Astrocyte (in vitro differentiated cells and primary cell): ENCODE results near the gene PRDX5. TPM values are rescaled to one million over a fixed set of nuclear protein-coding genes. Genes with fewer than 3 reads are reported as not detected.
"Not testable (repeated sequence)": the region's sequence is repeated elsewhere in the genome, so short reads cannot be mapped to it uniquely, and the experiment has no call there.

Experiments used
- DNase-seq: peaks from one replicate; pipeline ENCODE4 v3.0.0-alpha.2; 2010; ENCODE audit warnings: low read depth
- FAIRE-seq: peaks from 2 replicates; lab custom pipeline; 2011; peaks lifted over from hg19 to GRCh38; lab: Jason Lieb, UNC
- H2AFZ ChIP-seq: 2 replicates; pipeline ENCODE4 v1.6.0; 2012; ENCODE audit warnings: low read depth, low read length, inconsistent platforms
- H3K27ac ChIP-seq: 2 replicates; pipeline ENCODE4 v1.5.1; 2011; ENCODE audit warnings: low read depth, low read length, inconsistent platforms
- H3K27me3 ChIP-seq: 2 replicates; pipeline ENCODE4 v1.6.0; 2011; ENCODE audit warnings: low read length, inconsistent platforms; ENCODE audit not compliant: insufficient read depth
- H3K36me3 ChIP-seq: 2 replicates; pipeline ENCODE4 v1.5.1; 2011; ENCODE audit warnings: low read length, inconsistent platforms; ENCODE audit not compliant: insufficient read depth
- H3K4me1 ChIP-seq: 2 replicates; pipeline ENCODE4 v1.5.1; 2011; ENCODE audit warnings: low read length, inconsistent platforms; ENCODE audit not compliant: insufficient read depth
- H3K4me2 ChIP-seq: 2 replicates; pipeline ENCODE4 v1.6.0; 2012; ENCODE audit warnings: low read length, inconsistent platforms
- H3K4me3 ChIP-seq: 2 replicates; pipeline ENCODE4 v1.5.1; 2011; ENCODE audit warnings: low read depth, mild to moderate bottlenecking, low read length, inconsistent platforms; ENCODE audit not compliant: insufficient read depth
- H3K79me2 ChIP-seq: 2 replicates; pipeline ENCODE4 v1.6.0; 2012; ENCODE audit warnings: mild to moderate bottlenecking, low read length, inconsistent platforms; ENCODE audit not compliant: insufficient read depth
- H3K9ac ChIP-seq: 2 replicates; pipeline ENCODE4 v1.6.0; 2012; ENCODE audit warnings: mild to moderate bottlenecking, low read length, inconsistent platforms
- H3K9me3 ChIP-seq: 2 replicates; pipeline ENCODE4 v1.5.1; 2012; ENCODE audit warnings: low read depth, mild to moderate bottlenecking, low read length, inconsistent platforms; ENCODE audit not compliant: insufficient read depth
- H4K20me1 ChIP-seq: 2 replicates; pipeline ENCODE4 v1.6.0; 2012; ENCODE audit warnings: low read length, inconsistent platforms; ENCODE audit not compliant: insufficient read depth
- H3K27ac Mint-ChIP-seq: one replicate; pipeline ENCODE4 v1.8.0; 2021; ENCODE audit warnings: mild to moderate bottlenecking, mixed read lengths; ENCODE audit not compliant: unreplicated experiment
- H3K27me3 Mint-ChIP-seq: one replicate; pipeline ENCODE4 v1.8.0; 2021; ENCODE audit warnings: low read depth, mixed read lengths; ENCODE audit not compliant: unreplicated experiment
- H3K36me3 Mint-ChIP-seq: one replicate; pipeline ENCODE4 v1.8.0; 2021; ENCODE audit warnings: low read depth, mixed read lengths; ENCODE audit not compliant: unreplicated experiment
- H3K4me1 Mint-ChIP-seq: one replicate; pipeline ENCODE4 v1.8.0; 2021; ENCODE audit warnings: low read depth, mixed read lengths; ENCODE audit not compliant: unreplicated experiment
- H3K4me3 Mint-ChIP-seq: one replicate; pipeline ENCODE4 v1.8.0; 2021; ENCODE audit warnings: mild to moderate bottlenecking, moderate library complexity, mixed read lengths; ENCODE audit not compliant: unreplicated experiment
- H3K9me3 Mint-ChIP-seq: one replicate; pipeline ENCODE4 v1.8.0; 2021; ENCODE audit warnings: mild to moderate bottlenecking, mixed read lengths; ENCODE audit not compliant: unreplicated experiment
- CTCF ChIP-seq: IDR thresholded peaks from 2 replicates; pipeline ENCODE4 v1.5.1; 2011; ENCODE audit warnings: low read depth, mild to moderate bottlenecking, inconsistent platforms, low read length, moderate library complexity; ENCODE audit not compliant: insufficient read depth
- EZH2 ChIP-seq: IDR thresholded peaks from 2 replicates; pipeline ENCODE4 v1.6.1; 2012; ENCODE audit warnings: mild to moderate bottlenecking, low read length, inconsistent platforms; ENCODE audit not compliant: insufficient read depth
- total RNA-seq: library from RNA; stranded (reverse); gene quantifications from 2 replicates; pipeline ENCODE4 v1.2.1, GENCODE V29; 2021

The PRDX5 gene
- total RNA-seq, 1 donor from 2014 or later = 243 TPM

- no peak for FAIRE-seq
- Histone ChIP-seq H3K27me3 (no peaks in the 10 kb centered on the region), H3K4me1 (peaks cover 12% of the 10 kb centered on the region), H4K20me1 (peaks cover 6% of the 10 kb centered on the region), H2AFZ (no peak overlapping the region), H3K4me3 (no peak overlapping the region), H3K27ac (no peak overlapping the region), H3K4me2 (peak overlapping the region; percentile 95), H3K36me3 (no peaks in the 10 kb centered on the region), H3K9ac (no peak overlapping the region), H3K79me2 (peaks cover 24% of the 10 kb centered on the region), H3K9me3 (no peaks in the 10 kb centered on the region)
- H3K4me3 Mint-ChIP-seq = peak overlapping the region; percentile 94
- TF ChIP-seq EZH2 (no peak), CTCF (no peak)
- no peak for DNase-seq
- no peaks in the 10 kb centered on the region for H3K9me3 Mint-ChIP-seq
- H3K27me3 Mint-ChIP-seq = no peaks in the 10 kb centered on the region
- no peaks in the 10 kb centered on the region for H3K36me3 Mint-ChIP-seq
- H3K4me1 Mint-ChIP-seq = peaks cover 2% of the 10 kb centered on the region
- no peak overlapping the region for H3K27ac Mint-ChIP-seq
These were observed 10.9 kb upstream of the PRDX5 start for GRCh38 chr11:64306876-64307622.

DNA sequence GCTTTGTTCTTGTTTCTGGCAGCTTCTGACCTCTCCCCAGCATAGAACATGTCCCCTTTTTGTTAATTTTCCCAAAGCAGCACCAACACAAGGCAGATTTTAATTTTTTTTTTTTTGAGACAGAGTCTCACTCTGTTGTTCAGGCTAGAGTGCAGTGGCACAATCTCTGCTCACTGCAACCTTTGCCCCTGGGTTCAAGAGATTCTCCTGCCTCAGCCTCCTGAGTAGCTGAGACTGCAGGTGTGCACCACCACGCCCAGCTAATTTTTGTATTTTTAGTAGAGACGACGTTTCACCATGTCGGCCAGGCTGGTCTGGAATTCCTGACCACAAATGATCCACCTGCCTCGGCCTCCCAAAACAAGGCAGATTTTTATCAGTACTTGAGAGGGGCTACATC, 10.1 kb upstream of the PRDX5 start:
- H3K27ac ChIP-seq, H3K27ac Mint-ChIP-seq, H3K9me3 Mint-ChIP-seq, H3K9ac ChIP-seq, DNase-seq, H2AFZ ChIP-seq, H3K4me1 Mint-ChIP-seq, H3K4me3 ChIP-seq, H3K27me3 ChIP-seq, H3K27me3 Mint-ChIP-seq, H3K36me3 ChIP-seq, H4K20me1 ChIP-seq, H3K4me2 ChIP-seq, FAIRE-seq, H3K36me3 Mint-ChIP-seq, H3K9me3 ChIP-seq: not testable (repeated sequence)
- Histone ChIP-seq H3K79me2 (peaks cover 24% of the 10 kb centered on the region), H3K4me1 (peaks cover 12% of the 10 kb centered on the region)
- peak overlapping the region; percentile 79 for H3K4me3 Mint-ChIP-seq

GRCh38 chr11:64312947-64313346, 5.0 kb upstream of the PRDX5 start:
- FAIRE-seq (no peak), DNase-seq (no peak)
- TF ChIP-seq EZH2 (no peak), CTCF (no peak)
- Histone ChIP-seq H3K9me3 (no peaks in the 10 kb centered on the region), H3K9ac (no peak overlapping the region), H2AFZ (no peak overlapping the region), H3K4me3 (no peak overlapping the region), H3K27me3 (no peaks in the 10 kb centered on the region), H3K4me1 (no peaks in the 10 kb centered on the region), H4K20me1 (no peaks in the 10 kb centered on the region), H3K79me2 (peaks cover 23% of the 10 kb centered on the region), H3K27ac (no peak overlapping the region), H3K36me3 (no peaks in the 10 kb centered on the region), H3K4me2 (no peak overlapping the region)
- peaks cover 9% of the 10 kb centered on the region for H3K4me1 Mint-ChIP-seq
- peak overlapping the region; percentile 61 for H3K4me3 Mint-ChIP-seq
- peak overlapping the region; percentile 91 for H3K27ac Mint-ChIP-seq
- peaks cover 11% of the 10 kb centered on the region for H3K36me3 Mint-ChIP-seq
- no peaks in the 10 kb centered on the region for H3K27me3 Mint-ChIP-seq
- H3K9me3 Mint-ChIP-seq = no peaks in the 10 kb centered on the region
